ENCODE results near the gene LATS1.

- TF ChIP-seq POLR2AphosphoS5 (IDR thresholded peaks at IDR 0.05) (no peak), CTCF (IDR thresholded peaks at IDR 0.05) (no peak)
Measured at GRCh38 chr6:149751239-149751638, 33.3 kb upstream of the LATS1 start.
